MCF 10A (cell line): ENCODE measurements around the gene JMJD4. TPM values are rescaled to one million over a fixed set of nuclear protein-coding genes. Genes with fewer than 3 reads are reported as not detected.
"Not testable (repeated sequence)": the region's sequence is repeated elsewhere in the genome, so short reads cannot be mapped to it uniquely, and the experiment has no call there.

Experiments
- BruUV-seq: library from RNA; stranded (reverse); fragments of 400-500 nt; replicated peaks from 2 replicates; lab custom pipeline; 2021; lab: Mats Ljungman, UMichigan
- CTCF ChIA-PET: fragments of 300-600 bp; sonication (Branson Sonifier 250); formaldehyde crosslinking; extraction: SDS; loops from one replicate; lab custom pipeline; 2021; ENCODE audit warnings: antibody characterized with exemption, inconsistent platforms; lab: Yijun Ruan, JAX
- POLR2A ChIA-PET: fragments of 300-600, 350-650 bp; sonication (Branson Sonifier 250); formaldehyde crosslinking; extraction: SDS; loops from one replicate; lab custom pipeline; 2020; ENCODE audit warnings: antibody characterized with exemption, inconsistent platforms; lab: Yijun Ruan, JAX
- DNase-seq: peaks from one replicate; pipeline ENCODE4 v3.0.0-alpha.2; 2018; ENCODE audit not compliant: unreplicated experiment
- H3K27ac Mint-ChIP-seq: one replicate; pipeline ENCODE4 v1.8.0; 2022; ENCODE audit warnings: mild to moderate bottlenecking, low read depth, mixed read lengths; ENCODE audit not compliant: unreplicated experiment
- H3K27me3 Mint-ChIP-seq: one replicate; pipeline ENCODE4 v1.8.0; 2022; ENCODE audit warnings: mixed read lengths; ENCODE audit not compliant: insufficient read depth, unreplicated experiment
- H3K36me3 Mint-ChIP-seq: one replicate; pipeline ENCODE4 v1.8.0; 2022; ENCODE audit warnings: mild to moderate bottlenecking, moderate library complexity, mixed read lengths; ENCODE audit not compliant: insufficient read depth, unreplicated experiment
- H3K4me1 Mint-ChIP-seq: one replicate; pipeline ENCODE4 v1.8.0; 2022; ENCODE audit warnings: mixed read lengths; ENCODE audit not compliant: insufficient read depth, unreplicated experiment
- H3K4me3 Mint-ChIP-seq: one replicate; pipeline ENCODE4 v1.8.0; 2022; ENCODE audit warnings: mild to moderate bottlenecking, moderate library complexity, mixed read lengths; ENCODE audit not compliant: unreplicated experiment
- H3K9me3 Mint-ChIP-seq: one replicate; pipeline ENCODE4 v1.8.0; 2022; ENCODE audit warnings: mixed read lengths; ENCODE audit not compliant: unreplicated experiment
- intact Hi-C: fragments of 100-400 bp; cut with micrococcal nuclease; formaldehyde crosslinking; loops from 2 replicates; pipeline ENCODE4 v1.14.1; 2022
- total RNA-seq: library from RNA; stranded (reverse); gene quantifications from 2 replicates; pipeline ENCODE4 v1.2.3, GENCODE V29; 2022
- TF ChIP-seq, protein P1 (sequence below): fragments of 200-600 bp; IDR thresholded peaks from one replicate; pipeline ENCODE4 v1.8.0; 2022; ENCODE audit warnings: antibody characterized with exemption, mild to moderate bottlenecking; ENCODE audit not compliant: unreplicated experiment

JMJD4 gene
- total RNA-seq, 1 experiment from 2014 or later = 43.2 TPM

DNA sequence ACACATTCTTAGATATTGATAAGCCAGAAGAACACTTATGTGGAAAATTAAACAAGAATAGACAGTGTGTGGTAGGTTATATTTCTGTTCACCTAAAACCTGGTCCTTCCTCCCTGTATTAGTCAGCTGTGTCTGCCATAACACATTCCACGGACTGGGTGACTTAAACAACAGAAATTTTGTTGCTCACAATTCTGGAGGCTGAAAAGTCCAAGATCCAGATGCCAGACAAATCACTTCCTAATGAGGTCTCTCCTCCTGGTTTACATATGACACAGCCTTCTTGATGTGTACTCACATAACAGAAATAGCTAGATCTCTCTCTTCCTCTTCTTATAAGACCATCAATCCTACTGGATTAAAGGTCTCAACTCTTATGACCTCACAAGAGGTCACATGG, 25.7 kb downstream of the JMJD4 start:
- H3K9me3 Mint-ChIP-seq = peaks cover 32% of the 10 kb centered on the region
- intact Hi-C loops = no loop called here
- H3K27me3 Mint-ChIP-seq = no peaks in the 10 kb centered on the region
- no peak for DNase-seq
- BruUV-seq = no TSS peak
- TF ChIP-seq, protein P1, sequence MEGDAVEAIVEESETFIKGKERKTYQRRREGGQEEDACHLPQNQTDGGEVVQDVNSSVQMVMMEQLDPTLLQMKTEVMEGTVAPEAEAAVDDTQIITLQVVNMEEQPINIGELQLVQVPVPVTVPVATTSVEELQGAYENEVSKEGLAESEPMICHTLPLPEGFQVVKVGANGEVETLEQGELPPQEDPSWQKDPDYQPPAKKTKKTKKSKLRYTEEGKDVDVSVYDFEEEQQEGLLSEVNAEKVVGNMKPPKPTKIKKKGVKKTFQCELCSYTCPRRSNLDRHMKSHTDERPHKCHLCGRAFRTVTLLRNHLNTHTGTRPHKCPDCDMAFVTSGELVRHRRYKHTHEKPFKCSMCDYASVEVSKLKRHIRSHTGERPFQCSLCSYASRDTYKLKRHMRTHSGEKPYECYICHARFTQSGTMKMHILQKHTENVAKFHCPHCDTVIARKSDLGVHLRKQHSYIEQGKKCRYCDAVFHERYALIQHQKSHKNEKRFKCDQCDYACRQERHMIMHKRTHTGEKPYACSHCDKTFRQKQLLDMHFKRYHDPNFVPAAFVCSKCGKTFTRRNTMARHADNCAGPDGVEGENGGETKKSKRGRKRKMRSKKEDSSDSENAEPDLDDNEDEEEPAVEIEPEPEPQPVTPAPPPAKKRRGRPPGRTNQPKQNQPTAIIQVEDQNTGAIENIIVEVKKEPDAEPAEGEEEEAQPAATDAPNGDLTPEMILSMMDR = no peak
- H3K4me3 Mint-ChIP-seq = no peak overlapping the region
- H3K36me3 Mint-ChIP-seq = no peaks in the 10 kb centered on the region
- POLR2A ChIA-PET = no interaction called here
- CTCF ChIA-PET = interaction anchor here (0.6 kb wide), 1 partner anchor 10 kb away, joined by 4 read pairs; no protein-coding TSS in a partner anchor
- H3K4me1 Mint-ChIP-seq = peaks cover 7% of the 10 kb centered on the region
- no peak overlapping the region for H3K27ac Mint-ChIP-seq

DNA sequence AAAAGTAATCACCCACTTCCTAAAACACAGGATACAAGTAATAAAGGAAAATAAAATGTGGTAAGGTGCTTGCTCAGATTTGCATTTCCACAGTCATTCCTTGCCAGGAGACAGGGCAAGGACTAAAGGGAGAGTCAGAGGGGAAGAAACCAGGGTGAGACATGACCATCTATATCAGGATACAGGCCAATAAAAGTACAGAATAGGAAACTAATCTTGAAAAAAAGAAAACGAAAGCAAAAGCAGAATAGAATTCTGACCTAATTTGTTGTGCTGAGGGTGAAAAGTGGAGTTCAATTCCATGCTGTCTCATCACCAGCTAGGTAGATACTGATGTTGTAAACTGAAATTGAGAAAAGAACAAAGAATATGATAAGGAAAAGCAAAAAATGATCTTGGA, 27.3 kb downstream of the JMJD4 start:
- TF ChIP-seq, protein P1 = no peak
- H3K27me3 Mint-ChIP-seq = no peaks in the 10 kb centered on the region
- ChIA-PET POLR2A (interaction anchor here (0.7 to 0.9 kb wide), 2 partner anchors 11 to 1161 kb away, joined by 3 read pairs; no protein-coding TSS in a partner anchor), CTCF (no interaction called here)
- DNase-seq = no peak
- intact Hi-C loops = no loop called here
- H3K9me3 Mint-ChIP-seq = peaks cover 41% of the 10 kb centered on the region
- H3K4me1 Mint-ChIP-seq = peaks cover 7% of the 10 kb centered on the region
- H3K27ac Mint-ChIP-seq = no peak overlapping the region
- no peak overlapping the region for H3K4me3 Mint-ChIP-seq
- BruUV-seq = no TSS peak
- H3K36me3 Mint-ChIP-seq = no peaks in the 10 kb centered on the region

DNA sequence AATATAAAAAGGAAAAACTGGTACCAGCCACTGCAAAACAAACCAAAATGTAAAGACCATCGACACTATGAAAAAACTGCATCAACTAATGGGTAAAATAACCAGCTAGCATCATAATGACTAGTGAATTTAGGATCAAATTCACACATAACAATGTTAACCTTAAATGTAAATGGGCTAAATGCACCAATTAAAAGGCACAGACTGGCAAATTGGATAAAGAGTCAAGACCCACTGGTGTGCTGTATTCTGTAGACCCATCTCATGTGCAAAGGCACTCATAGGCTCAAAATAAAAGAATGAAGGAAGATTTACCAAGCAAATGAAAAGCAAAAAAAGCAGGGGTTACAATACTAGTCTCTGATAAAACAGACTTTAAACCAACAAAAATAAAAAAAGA, 33.5 kb downstream of the JMJD4 start:
- H3K4me3 Mint-ChIP-seq, CTCF ChIA-PET, H3K36me3 Mint-ChIP-seq, H3K27me3 Mint-ChIP-seq, intact Hi-C loops, H3K4me1 Mint-ChIP-seq, DNase-seq, BruUV-seq, POLR2A ChIA-PET, H3K27ac Mint-ChIP-seq: not testable (repeated sequence)
- peaks cover 55% of the 10 kb centered on the region for H3K9me3 Mint-ChIP-seq

DNA sequence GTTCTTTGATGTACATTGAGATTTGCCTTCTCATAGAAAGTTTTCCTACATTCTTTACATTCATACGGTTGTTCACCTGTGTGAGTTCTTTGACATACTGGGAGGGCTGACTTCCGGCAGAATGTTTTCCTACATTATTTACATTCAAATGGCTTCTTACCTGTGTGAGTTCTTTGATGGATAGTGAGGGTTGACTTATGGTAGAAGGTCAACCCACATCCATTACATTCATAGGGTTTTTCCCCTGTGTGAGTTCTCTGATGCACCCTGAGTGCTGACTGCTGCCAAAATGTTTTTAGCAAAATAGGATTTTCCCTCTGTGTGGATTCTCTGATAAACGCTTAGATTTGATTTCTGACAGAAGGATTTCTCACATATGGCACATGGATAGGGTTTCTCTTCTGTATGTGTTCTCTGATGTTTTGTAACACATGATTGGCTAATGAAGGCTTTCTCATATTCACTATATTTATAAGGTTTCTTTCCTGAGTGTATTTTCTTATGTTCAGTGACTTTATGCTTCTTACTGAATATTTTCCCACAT, 37.7 kb downstream of the JMJD4 start:
- POLR2A ChIA-PET = interaction anchor here (0.8 kb wide), 1 partner anchor 26 kb away, joined by 3 read pairs; no protein-coding TSS in a partner anchor
- Mint-ChIP-seq H3K4me1 (no peaks in the 10 kb centered on the region), H3K36me3 (no peaks in the 10 kb centered on the region), H3K27ac (no peak overlapping the region), H3K9me3 (peaks cover 54% of the 10 kb centered on the region), H3K4me3 (no peak overlapping the region), H3K27me3 (no peaks in the 10 kb centered on the region)
- BruUV-seq = no TSS peak
- TF ChIP-seq, protein P1 = no peak
- intact Hi-C loops = no loop called here
- CTCF ChIA-PET = no interaction called here
- DNase-seq = no peak
